Left lung (tissue), 10 donors: ENCODE measurements around the gene DEPP1. TPM values are rescaled to one million over a fixed set of nuclear protein-coding genes. Genes with fewer than 3 reads are reported as not detected.

Source experiments
- ATAC-seq: fragments of 200-7000 bp; cut with Tn5 transposase; one replicate; pipeline ENCODE4 v1.9.1; 2020; ENCODE audit warnings: moderate library complexity
- DNase-seq, 4 donors: peaks; one replicate each; pipeline ENCODE4 v3.0.0-alpha.2; 2013 to 2020
- H3K27ac ChIP-seq, 2 donors: fragments of 200-600 bp; sonication (generic) in 1 of 2; one replicate each; pipeline versions ENCODE4 v1.5.0 to v1.8.0; 2020 to 2021
- H3K27me3 ChIP-seq, 2 donors: fragments of 200-600 bp; sonication (generic) in 1 of 2; one replicate each; pipeline versions ENCODE4 v1.5.0 to v1.8.0; 2020 to 2021
- H3K36me3 ChIP-seq, 2 donors: fragments of 200-600 bp; sonication (generic) in 1 of 2; one replicate each; pipeline versions ENCODE4 v1.5.0 to v1.8.0; 2020 to 2021
- H3K4me1 ChIP-seq, 2 donors: fragments of 200-600 bp; one replicate each; pipeline ENCODE4 v1.8.0; 2021
- H3K4me3 ChIP-seq, 2 donors: fragments of 200-600 bp; sonication (generic) in 1 of 2; one replicate each; pipeline versions ENCODE4 v1.5.0 to v1.8.0; 2020 to 2021; ENCODE audit warnings: mild to moderate bottlenecking in 1 of 2
- H3K9me3 ChIP-seq, 2 donors: fragments of 200-600 bp; sonication (generic) in 1 of 2; one replicate each; pipeline versions ENCODE4 v1.5.0 to v1.8.0; 2020 to 2021
- intact Hi-C, 2 donors: fragments of 100-400 bp; cut with DNase I; formaldehyde crosslinking; loops; one replicate each; pipeline versions ENCODE4 v1.11.2 to v1.14.2; 2022
- polyA plus RNA-seq, 6 donors: library from polyadenylated mRNA; unstranded; fragments of 120-200 nt; gene quantifications; one replicate each; pipeline ENCODE4 v1.2.1, GENCODE V29; 2013; ENCODE audit not compliant: insufficient read length in 6 of 6
- total RNA-seq, 2 donors: library from RNA; stranded (reverse); fragmentation: NEBNext Ultra II Directional; extraction: Animal tissue kit (Norgen Biotek cat#: 25700); gene quantifications; one replicate each; pipeline ENCODE4 v1.2.1, GENCODE V29; 2021
- TF ChIP-seq, protein P1 (sequence below), 2 donors: fragments of 200-600 bp; sonication (generic) in 1 of 2; IDR thresholded peaks; one replicate each; pipeline versions ENCODE4 v1.5.0 to v1.8.0; 2021; ENCODE audit warnings: antibody characterized with exemption in 2 of 2
- donor health status: DM: no; HTN: yes; CAD: no.
- donor health status: DM: no; HTN: no; CAD: no.

Gene DEPP1
- total and polyA plus RNA-seq, 8 donors, result 18.5 to 59.8 (median 28.3) TPM

DNA sequence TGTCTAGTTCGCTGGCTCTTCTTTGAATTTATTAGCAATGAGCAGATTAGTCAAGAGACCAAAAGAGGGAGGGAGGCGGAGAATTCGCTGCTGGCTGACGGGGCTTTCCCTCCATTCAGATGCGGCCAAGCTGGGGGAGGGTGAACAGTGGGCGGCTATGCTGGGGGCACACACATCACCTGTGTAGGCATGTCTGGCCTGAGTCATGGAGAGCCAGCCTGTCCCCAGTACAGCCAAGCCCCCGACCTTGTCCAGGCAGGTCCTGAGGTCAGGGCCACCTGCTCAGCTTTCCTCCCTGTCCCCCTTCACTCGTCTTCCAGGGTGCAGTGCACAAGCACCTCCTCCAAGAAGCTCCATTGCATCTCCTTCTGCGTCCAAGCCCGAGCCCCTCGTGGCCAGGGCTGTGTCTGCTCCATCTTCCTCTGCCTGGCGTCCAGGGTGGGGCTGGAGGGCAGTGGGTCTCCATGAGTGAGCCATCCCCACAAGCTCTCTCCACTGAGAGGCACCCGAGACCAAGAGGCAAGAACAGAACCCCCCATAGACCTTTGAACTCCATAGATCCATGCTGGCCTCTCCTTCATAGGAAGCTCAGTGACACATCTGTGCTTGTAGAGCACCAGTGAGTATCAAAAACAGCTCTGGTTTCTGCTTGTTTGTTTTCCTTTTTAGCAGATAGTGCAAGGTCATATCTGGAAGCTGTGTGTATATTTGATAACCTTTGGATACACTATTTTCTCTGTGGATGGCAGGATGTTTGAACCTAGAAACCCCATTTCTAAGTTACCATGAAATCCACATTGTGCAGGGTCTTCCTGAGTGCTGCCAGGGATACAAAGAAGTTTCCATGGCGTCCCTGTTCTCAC, 1.9 kb upstream of the DEPP1 start:
- Histone ChIP-seq H3K4me3 (no peak overlapping the region), H3K27ac (peak overlapping the region; percentile 71 to 78), H3K36me3 (peaks cover 0 to 55% of the 10 kb centered on the region in 2 donors), H3K9me3 (no peaks in the 10 kb centered on the region), H3K27me3 (no peaks in the 10 kb centered on the region), H3K4me1 (peaks cover 41 to 94% of the 10 kb centered on the region in 2 donors)
- TF ChIP-seq, protein P1, sequence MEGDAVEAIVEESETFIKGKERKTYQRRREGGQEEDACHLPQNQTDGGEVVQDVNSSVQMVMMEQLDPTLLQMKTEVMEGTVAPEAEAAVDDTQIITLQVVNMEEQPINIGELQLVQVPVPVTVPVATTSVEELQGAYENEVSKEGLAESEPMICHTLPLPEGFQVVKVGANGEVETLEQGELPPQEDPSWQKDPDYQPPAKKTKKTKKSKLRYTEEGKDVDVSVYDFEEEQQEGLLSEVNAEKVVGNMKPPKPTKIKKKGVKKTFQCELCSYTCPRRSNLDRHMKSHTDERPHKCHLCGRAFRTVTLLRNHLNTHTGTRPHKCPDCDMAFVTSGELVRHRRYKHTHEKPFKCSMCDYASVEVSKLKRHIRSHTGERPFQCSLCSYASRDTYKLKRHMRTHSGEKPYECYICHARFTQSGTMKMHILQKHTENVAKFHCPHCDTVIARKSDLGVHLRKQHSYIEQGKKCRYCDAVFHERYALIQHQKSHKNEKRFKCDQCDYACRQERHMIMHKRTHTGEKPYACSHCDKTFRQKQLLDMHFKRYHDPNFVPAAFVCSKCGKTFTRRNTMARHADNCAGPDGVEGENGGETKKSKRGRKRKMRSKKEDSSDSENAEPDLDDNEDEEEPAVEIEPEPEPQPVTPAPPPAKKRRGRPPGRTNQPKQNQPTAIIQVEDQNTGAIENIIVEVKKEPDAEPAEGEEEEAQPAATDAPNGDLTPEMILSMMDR (IDR thresholded peaks at IDR 0.05), result no peak
- ATAC-seq (no peak), DNase-seq (no peak)
- intact Hi-C loops, result no loop called here

DNA sequence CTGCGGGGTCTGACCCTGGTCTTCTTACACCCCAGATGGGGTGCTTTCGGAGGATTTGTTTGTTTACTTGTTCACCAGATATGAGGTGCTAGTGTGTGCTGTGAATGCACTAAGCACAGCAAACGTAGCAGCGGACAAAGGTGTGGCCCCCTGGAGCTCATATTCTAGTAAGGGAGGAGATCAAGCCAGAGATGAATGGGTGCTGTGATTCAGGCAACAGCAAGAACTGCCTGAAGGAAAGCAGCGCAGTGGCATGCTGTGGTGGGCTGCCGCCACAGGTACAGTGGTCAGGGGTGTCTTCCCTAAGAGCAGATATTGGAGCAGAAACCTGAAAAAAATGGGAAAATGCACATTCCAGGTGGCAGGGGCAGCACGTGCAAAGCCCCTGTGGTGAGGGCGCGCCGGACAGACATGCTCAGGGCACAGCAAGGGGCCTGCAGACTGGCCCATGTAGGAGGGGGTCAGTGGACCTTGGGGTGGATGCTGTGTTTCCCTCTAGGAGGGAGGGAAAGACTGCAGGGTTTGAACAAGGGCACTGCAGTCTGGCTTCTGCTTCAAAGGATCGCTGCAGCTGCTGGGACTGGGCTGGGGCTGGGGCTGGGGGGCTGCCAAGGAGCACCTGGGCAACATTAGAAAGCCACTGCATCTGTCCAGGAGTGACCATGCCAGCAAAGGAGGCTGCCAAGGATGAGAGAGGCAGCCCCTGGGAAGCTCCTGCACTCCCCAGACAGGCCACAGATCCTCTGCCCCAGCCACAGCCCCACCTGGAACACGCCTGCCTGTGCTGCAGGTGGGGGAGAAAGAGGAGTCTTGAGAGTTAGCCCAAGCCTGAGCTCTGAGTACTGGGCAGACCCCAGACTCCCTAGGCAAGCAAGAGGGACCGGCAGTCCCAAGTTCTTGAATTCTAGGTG, 927 bp upstream of the DEPP1 start:
- H3K27ac ChIP-seq, result peak overlapping the region; percentile 78 to 82
- H3K36me3 ChIP-seq, result peaks cover 0 to 45% of the 10 kb centered on the region in 2 donors
- H3K27me3 ChIP-seq, result no peaks in the 10 kb centered on the region
- peaks cover 34 to 93% of the 10 kb centered on the region in 2 donors for H3K4me1 ChIP-seq
- no peak for DNase-seq
- no peaks in the 10 kb centered on the region for H3K9me3 ChIP-seq
- no peak for ATAC-seq
- H3K4me3 ChIP-seq, result no peak overlapping the region
- TF ChIP-seq, protein P1 (IDR thresholded peaks at IDR 0.05), result no peak
- intact Hi-C loops, result loop anchor here in 1 of 2 donors (5.0 kb wide), 1 partner anchor 47 kb away; no protein-coding TSS in a partner anchor

DNA sequence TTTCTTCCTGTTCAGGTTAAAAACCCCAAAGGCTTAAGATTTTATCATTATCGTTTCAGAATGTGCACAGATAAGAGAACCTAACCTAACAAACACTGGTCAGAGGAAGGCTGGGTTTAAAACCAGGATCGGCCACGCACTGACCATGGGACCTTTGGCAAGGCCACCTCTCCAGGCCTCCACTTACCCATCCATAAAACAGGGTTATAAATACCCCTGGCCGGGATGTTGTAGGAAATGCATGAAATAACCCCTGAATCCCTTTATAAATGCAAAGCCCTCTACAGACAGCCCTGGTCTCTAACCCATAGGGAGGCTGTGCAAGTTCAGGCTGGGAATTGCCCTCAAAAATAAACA, 418 bp downstream of the DEPP1 start:
- H3K27me3 ChIP-seq, result no peaks in the 10 kb centered on the region
- TF ChIP-seq, protein P1 (IDR thresholded peaks at IDR 0.05), result no peak
- peak overlapping the region; percentile 78 to 82 for H3K27ac ChIP-seq
- H3K9me3 ChIP-seq, result no peaks in the 10 kb centered on the region
- H3K36me3 ChIP-seq, result peaks cover 0 to 31% of the 10 kb centered on the region in 2 donors
- DNase-seq, result no peak
- ATAC-seq, result no peak
- intact Hi-C loops, result loop anchor here in 1 of 2 donors (5.0 kb wide), 1 partner anchor 46 kb away; no protein-coding TSS in a partner anchor
- peaks cover 41 to 96% of the 10 kb centered on the region in 2 donors for H3K4me1 ChIP-seq
- H3K4me3 ChIP-seq, result peak overlapping the region; percentile 26 to 49

DNA sequence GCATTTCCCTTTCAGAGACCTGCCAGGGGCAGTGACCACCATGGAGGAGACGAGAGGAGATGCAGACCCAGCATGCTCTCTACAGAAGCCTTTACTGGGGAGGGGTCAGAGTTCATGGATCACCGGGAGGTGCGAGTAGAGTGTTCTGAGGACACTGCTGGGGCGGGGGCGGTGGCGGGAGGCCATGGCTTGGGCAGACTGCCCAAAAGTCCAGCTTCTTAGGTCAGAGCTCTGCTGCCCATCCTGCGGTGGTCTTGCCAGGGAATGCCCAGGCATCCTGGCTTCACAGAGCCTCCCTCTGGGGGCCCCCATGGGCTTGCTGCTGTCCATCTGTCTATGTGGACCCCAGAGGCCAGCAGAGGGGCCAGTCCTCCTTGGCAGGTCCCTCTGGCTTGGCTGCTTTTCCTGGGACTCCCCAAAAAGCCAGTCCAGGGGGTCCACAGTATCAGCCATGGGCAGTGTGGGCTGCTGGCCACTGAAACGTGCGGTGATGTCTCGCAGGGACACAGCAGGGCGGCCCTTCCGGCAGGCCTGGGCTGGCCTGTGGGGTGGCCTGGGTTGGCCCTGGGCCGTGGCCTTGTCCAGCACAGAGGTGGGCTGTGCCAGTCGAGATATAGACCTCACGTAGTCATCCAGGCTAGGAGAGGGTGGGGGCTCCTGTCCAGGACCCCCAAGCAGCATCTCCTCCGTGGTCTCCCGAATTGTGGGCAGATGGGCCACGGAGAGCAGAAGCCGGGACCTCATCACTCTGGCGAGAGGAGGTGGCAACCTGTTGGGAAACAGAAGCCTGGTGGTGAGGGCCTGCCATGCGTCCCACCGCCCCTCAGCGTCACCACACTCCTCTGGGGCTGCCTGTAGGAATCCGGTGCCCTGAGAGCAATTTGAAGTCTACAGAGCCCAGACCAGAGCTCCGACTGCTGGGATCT, 1.1 kb downstream of the DEPP1 start:
- H3K9me3 ChIP-seq, result no peaks in the 10 kb centered on the region
- peaks cover 41 to 97% of the 10 kb centered on the region in 2 donors for H3K4me1 ChIP-seq
- ATAC-seq (no peak), DNase-seq (peak in 1 of 4 donors; percentile 32)
- H3K27ac ChIP-seq, result peak overlapping the region; percentile 78 to 82
- H3K4me3 ChIP-seq, result peak overlapping the region; percentile 26 to 49
- TF ChIP-seq, protein P1 (IDR thresholded peaks at IDR 0.05), result no peak
- H3K36me3 ChIP-seq, result peaks cover 0 to 31% of the 10 kb centered on the region in 2 donors
- no peaks in the 10 kb centered on the region for H3K27me3 ChIP-seq
- intact Hi-C loops, result loop anchor here in 1 of 2 donors (5.0 kb wide), 1 partner anchor 45 kb away; no protein-coding TSS in a partner anchor
